HT-29 (cell line): ENCODE measurements around the gene SENP6. TPM values are rescaled to one million over a fixed set of nuclear protein-coding genes. Genes with fewer than 3 reads are reported as not detected.
"Not testable (repeated sequence)": the region's sequence is repeated elsewhere in the genome, so short reads cannot be mapped to it uniquely, and the experiment has no call there.

ENCODE experiments used
- DNase-seq: peaks from one replicate; pipeline ENCODE4 v3.0.0-alpha.2; 2015; ENCODE audit warnings: low spot score
- total RNA-seq: library from RNA; depleted of rRNA; stranded (reverse); fragments of >200 nt; shearing (Covaris generic); gene quantifications from 2 replicates; pipeline ENCODE4 v1.2.3, GENCODE V29; 2014; rRNA removed

Gene SENP6
- 33.5 and 39.9 TPM in 2 replicates for total RNA-seq

GRCh38 chr6:75601304-75602245 is at the start of gene SENP6:
Gene SENP6, plus strand, starts transcription at chr6:75601880. Its CDS starts 645 bp downstream, at chr6:75602525.
- DNase-seq = peak; percentile 80

GRCh38 chr6:75556240-75556639 is 45.4 kb upstream of the SENP6 start:
- DNase-seq = no peak

GRCh38 chr6:75557068-75557467 is 44.6 kb upstream of the SENP6 start:
- DNase-seq = no peak

GRCh38 chr6:75563032-75563431 is 38.6 kb upstream of the SENP6 start:
- peak; percentile 55 for DNase-seq

GRCh38 chr6:75566137-75566767 is 35.4 kb upstream of the SENP6 start:
- DNase-seq = no peak

GRCh38 chr6:75568100-75568499 is 33.6 kb upstream of the SENP6 start:
- DNase-seq = no peak

- DNase-seq = no peak
Observed at GRCh38 chr6:75568965-75569364, 32.7 kb upstream of the SENP6 start.

- not testable (repeated sequence) for DNase-seq
Observed at GRCh38 chr6:75570671-75571070, 31.0 kb upstream of the SENP6 start.

GRCh38 chr6:75572072-75572471 is 29.6 kb upstream of the SENP6 start:
- DNase-seq = no peak

- no peak for DNase-seq
Observed at GRCh38 chr6:75579951-75580350, 21.7 kb upstream of the SENP6 start.

GRCh38 chr6:75581231-75581630 is 20.4 kb upstream of the SENP6 start:
- no peak for DNase-seq

GRCh38 chr6:75584552-75584951 is 17.1 kb upstream of the SENP6 start:
- not testable (repeated sequence) for DNase-seq

- no peak for DNase-seq
Observed at GRCh38 chr6:75588948-75589347, 12.7 kb upstream of the SENP6 start.

- no peak for DNase-seq
Observed at GRCh38 chr6:75590370-75590769, 11.3 kb upstream of the SENP6 start.

- not testable (repeated sequence) for DNase-seq
Observed at GRCh38 chr6:75596380-75596779, 5.3 kb upstream of the SENP6 start.

GRCh38 chr6:75600768-75601167 is 912 bp upstream of the SENP6 start:
- no peak for DNase-seq

GRCh38 chr6:75602246-75603105 is 796 bp downstream of the SENP6 start:
- DNase-seq = peak; percentile 42

- peak; percentile 42 for DNase-seq
Observed at GRCh38 chr6:75603106-75603420, 1.4 kb downstream of the SENP6 start.

GRCh38 chr6:75604294-75604693 is 2.6 kb downstream of the SENP6 start:
- DNase-seq = no peak

GRCh38 chr6:75605635-75606034 is 4.0 kb downstream of the SENP6 start:
- DNase-seq = no peak

GRCh38 chr6:75608304-75608703 is 6.6 kb downstream of the SENP6 start:
- no peak for DNase-seq

- DNase-seq = no peak
Observed at GRCh38 chr6:75608956-75609533, 7.4 kb downstream of the SENP6 start.
